Dendritic cell treated with granulocyte-macrophage colony-stimulating factor and Interleukin-4, amounts not matched to agents 40 ng/mL and 50 ng/mL, for 4 days (primary cell): ENCODE measurements around the gene FTO.
"Not testable (repeated sequence)": the region's sequence is repeated elsewhere in the genome, so short reads cannot be mapped to it uniquely, and the experiment has no call there.

ENCODE experiments used
- H3K27ac Mint-ChIP-seq: one replicate; pipeline ENCODE4 v1.8.0; 2022; ENCODE audit warnings: mild to moderate bottlenecking, mixed read lengths
- H3K27me3 Mint-ChIP-seq: one replicate; pipeline ENCODE4 v1.8.0; 2022; ENCODE audit warnings: mild to moderate bottlenecking, mixed read lengths
- H3K36me3 Mint-ChIP-seq: one replicate; pipeline ENCODE4 v1.8.0; 2022; ENCODE audit warnings: low read depth, mixed read lengths
- H3K4me1 Mint-ChIP-seq: one replicate; pipeline ENCODE4 v1.8.0; 2022; ENCODE audit warnings: low read depth, mixed read lengths
- H3K4me3 Mint-ChIP-seq: one replicate; pipeline ENCODE4 v1.8.0; 2022; ENCODE audit warnings: mild to moderate bottlenecking, moderate library complexity, mixed read lengths
- H3K9me3 Mint-ChIP-seq: one replicate; pipeline ENCODE4 v1.8.0; 2022; ENCODE audit warnings: mixed read lengths
- intact Hi-C: fragments of 100-400 bp; cut with micrococcal nuclease; formaldehyde crosslinking; loops from one replicate; pipeline ENCODE4 v1.15.0; 2022

FTO gene

DNA sequence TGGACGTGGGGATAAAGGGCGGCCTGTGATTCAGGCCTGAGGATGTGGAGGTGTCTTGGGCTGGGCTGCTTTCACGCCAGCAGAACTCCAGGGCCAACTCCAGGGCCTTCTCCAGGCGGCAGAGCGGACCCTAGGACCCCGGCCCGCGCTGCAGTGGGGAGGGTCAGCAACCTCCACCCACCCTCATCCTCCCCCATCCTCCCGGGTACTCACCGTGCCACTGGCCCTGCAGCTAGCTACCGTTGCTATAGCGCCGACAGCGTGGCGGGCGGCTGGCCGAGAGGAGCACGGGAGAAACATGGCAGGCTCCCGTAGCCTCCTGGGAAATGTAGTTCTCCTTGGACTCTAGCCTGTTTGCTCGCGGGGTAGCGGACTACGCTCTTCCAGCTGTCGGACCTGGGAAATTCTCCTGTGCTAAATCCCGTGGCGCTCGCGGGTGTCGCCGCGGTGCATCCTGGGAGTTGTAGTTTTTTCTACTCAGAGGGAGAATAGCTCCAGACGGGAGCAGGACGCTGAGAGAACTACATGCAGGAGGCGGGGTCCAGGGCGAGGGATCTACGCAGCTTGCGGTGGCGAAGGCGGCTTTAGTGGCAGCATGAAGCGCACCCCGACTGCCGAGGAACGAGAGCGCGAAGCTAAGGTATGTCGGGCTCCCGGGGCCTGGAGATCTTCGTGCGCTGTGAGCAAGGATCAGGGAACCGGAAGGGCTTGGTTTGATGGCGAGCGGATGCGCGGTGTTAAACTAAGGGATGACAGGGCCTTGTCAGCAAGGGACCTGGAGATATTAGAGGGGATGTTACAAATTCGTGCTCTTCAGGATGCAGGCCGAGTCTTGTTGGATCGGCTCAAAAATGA lies at the start of gene FTO, which contains the start of gene RPGRIP1L:
Gene FTO (plus strand): TSS at position 567 of the 855 bp plus-strand sequence.
Gene RPGRIP1L (minus strand): TSS at position 270 of the 855 bp plus-strand sequence. CDS start 3,136 bp downstream, outside the sequence.
- Mint-ChIP-seq H3K27me3 (no peaks in the 10 kb centered on the region), H3K36me3 (peaks cover 7% of the 10 kb centered on the region), H3K4me1 (peaks cover 31% of the 10 kb centered on the region), H3K9me3 (no peaks in the 10 kb centered on the region), H3K27ac (peak within 1 kb of the TSS; percentile 83), H3K4me3 (peak within 1 kb of the TSS; percentile 88)
- intact Hi-C loops: loop anchor here (2.0 to 10.0 kb wide), 2 partner anchors 269 to 1225 kb away; partner anchors contain the start of gene RBL2

DNA sequence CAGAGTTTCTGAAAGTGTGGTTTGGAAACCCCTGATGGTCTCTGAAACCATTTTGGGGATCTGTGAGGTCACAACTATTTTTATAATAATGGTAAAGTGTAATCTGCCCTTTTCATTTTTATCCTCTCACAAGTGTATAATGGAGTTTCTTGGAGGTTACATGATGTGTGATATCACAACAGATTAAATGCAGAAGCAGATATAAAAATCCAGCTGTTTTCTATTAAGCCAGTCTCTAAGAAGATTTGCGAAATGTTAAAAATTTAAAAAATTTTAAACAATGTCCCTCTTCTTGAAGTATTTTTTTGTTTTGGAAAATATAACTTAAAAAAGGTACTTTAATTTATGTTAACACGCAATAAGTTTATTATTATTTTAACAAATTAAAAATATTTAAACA lies 49.0 kb upstream of the FTO start:
- no peaks in the 10 kb centered on the region for H3K4me1 Mint-ChIP-seq
- intact Hi-C loops: no loop called here
- H3K4me3 Mint-ChIP-seq: no peak overlapping the region
- H3K36me3 Mint-ChIP-seq: no peaks in the 10 kb centered on the region
- no peaks in the 10 kb centered on the region for H3K9me3 Mint-ChIP-seq
- no peaks in the 10 kb centered on the region for H3K27me3 Mint-ChIP-seq
- H3K27ac Mint-ChIP-seq: no peak overlapping the region

DNA sequence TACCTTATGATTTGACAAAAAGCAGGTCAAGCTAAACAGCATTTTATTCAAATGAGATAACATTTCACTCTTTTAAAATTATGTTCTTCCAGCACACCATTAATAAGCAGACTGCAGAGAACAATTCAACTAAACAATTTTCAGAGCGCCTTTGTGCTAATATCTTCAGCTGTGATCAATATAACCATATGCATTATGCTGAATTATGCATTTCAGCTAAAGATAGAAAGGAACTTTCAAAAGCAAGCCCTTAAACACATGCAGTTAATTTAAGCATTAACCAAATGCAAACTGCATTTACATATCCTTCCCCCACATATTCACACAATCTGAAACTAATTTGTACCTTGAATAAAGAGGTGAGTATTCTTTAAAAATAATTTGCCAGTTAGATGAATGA lies 41.9 kb upstream of the FTO start:
- intact Hi-C loops: no loop called here
- H3K27me3 Mint-ChIP-seq: no peaks in the 10 kb centered on the region

GRCh38 chr16:53664724-53665345 lies 39.1 kb upstream of the FTO start:
- intact Hi-C loops: no loop called here
- H3K36me3 Mint-ChIP-seq: no peaks in the 10 kb centered on the region
- H3K9me3 Mint-ChIP-seq: no peaks in the 10 kb centered on the region
- no peak overlapping the region for H3K27ac Mint-ChIP-seq
- no peak overlapping the region for H3K4me3 Mint-ChIP-seq
- H3K4me1 Mint-ChIP-seq: no peaks in the 10 kb centered on the region
- no peaks in the 10 kb centered on the region for H3K27me3 Mint-ChIP-seq

More for the DNA sequence above, 41.9 kb upstream of the FTO start:
- Mint-ChIP-seq H3K9me3 (no peaks in the 10 kb centered on the region), H3K4me3 (no peak overlapping the region), H3K27ac (no peak overlapping the region), H3K36me3 (no peaks in the 10 kb centered on the region), H3K4me1 (no peaks in the 10 kb centered on the region)

DNA sequence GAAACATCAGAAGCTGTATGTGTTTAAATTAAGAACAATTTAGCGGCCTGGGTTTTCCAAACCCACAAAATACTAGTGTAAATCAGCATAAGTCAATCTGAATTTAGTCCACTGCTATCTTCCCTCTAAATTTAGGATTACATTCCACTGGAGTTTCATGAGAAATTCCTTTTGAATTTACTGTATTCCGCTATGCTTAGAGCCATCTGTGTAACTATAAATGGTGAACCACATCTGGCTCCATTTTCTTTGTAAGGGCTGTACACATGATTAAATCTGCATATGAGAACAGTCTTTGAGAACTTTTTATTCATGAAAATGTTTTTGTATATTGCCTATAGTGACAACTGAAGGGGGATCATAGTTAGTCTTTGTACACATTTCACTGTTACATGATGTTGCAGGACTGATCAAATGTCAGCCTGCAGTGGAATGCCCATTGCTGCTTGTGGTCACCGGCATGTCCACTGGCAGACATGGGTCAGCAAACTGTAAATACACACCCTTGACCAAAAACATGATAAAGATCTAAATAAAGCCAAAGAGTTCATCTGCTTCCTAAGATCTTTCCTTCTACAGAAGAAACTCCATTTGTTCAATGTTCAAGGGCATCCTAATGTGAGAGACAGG lies 37.1 kb upstream of the FTO start:
- H3K9me3 Mint-ChIP-seq: no peaks in the 10 kb centered on the region
- no peaks in the 10 kb centered on the region for H3K27me3 Mint-ChIP-seq
- intact Hi-C loops: no loop called here
- H3K36me3 Mint-ChIP-seq: no peaks in the 10 kb centered on the region
- H3K4me1 Mint-ChIP-seq: no peaks in the 10 kb centered on the region
- no peak overlapping the region for H3K4me3 Mint-ChIP-seq
- H3K27ac Mint-ChIP-seq: no peak overlapping the region

- no peak overlapping the region for H3K27ac Mint-ChIP-seq
- H3K27me3 Mint-ChIP-seq: no peaks in the 10 kb centered on the region
- H3K4me3 Mint-ChIP-seq: no peak overlapping the region
- intact Hi-C loops: no loop called here
- H3K4me1 Mint-ChIP-seq: no peaks in the 10 kb centered on the region
- no peaks in the 10 kb centered on the region for H3K9me3 Mint-ChIP-seq
- no peaks in the 10 kb centered on the region for H3K36me3 Mint-ChIP-seq
Observed at GRCh38 chr16:53668869-53669268, 35.1 kb upstream of the FTO start.

DNA sequence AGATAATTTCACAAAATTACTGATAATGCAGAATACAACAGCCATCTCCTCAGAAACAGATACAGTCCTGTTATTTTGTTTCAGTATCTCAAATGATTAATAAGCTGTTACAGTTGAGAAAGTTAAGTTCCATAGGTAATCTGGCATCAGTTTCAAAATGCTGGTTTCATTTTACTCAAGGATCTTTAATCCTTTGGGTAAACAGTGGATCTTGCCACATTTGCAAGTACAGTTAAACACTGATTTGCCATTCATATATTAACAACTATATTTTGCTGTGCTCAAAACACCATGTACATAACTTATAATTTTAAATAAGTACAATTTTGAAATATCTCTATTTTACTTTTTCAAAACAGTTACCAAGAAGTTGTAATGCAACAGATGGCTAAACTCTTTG lies 31.5 kb upstream of the FTO start:
- no peak overlapping the region for H3K27ac Mint-ChIP-seq
- intact Hi-C loops: no loop called here
- no peaks in the 10 kb centered on the region for H3K27me3 Mint-ChIP-seq
- no peaks in the 10 kb centered on the region for H3K9me3 Mint-ChIP-seq
- no peaks in the 10 kb centered on the region for H3K4me1 Mint-ChIP-seq
- H3K36me3 Mint-ChIP-seq: no peaks in the 10 kb centered on the region
- no peak overlapping the region for H3K4me3 Mint-ChIP-seq

DNA sequence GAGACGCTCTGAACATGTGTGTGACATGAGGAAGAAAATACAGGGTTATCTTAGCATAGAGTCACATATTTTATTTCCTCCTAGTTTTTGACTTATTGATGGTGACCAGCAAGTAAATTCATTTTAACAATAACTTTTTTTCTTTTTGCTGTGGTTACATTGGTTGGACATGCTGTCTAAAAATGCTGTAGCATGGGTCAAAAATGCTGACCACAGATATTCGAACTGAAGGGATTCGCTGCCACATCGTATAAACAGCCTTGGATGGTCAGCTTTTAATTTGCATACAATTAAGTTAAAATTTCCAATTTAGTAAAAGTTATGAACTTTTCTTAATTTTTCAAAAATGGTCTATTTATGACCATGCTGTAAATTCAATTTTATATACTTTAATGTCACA lies 30.8 kb upstream of the FTO start:
- intact Hi-C loops: no loop called here
- Mint-ChIP-seq H3K36me3 (no peaks in the 10 kb centered on the region), H3K27ac (no peak overlapping the region), H3K27me3 (no peaks in the 10 kb centered on the region), H3K4me3 (no peak overlapping the region), H3K4me1 (no peaks in the 10 kb centered on the region), H3K9me3 (no peaks in the 10 kb centered on the region)

DNA sequence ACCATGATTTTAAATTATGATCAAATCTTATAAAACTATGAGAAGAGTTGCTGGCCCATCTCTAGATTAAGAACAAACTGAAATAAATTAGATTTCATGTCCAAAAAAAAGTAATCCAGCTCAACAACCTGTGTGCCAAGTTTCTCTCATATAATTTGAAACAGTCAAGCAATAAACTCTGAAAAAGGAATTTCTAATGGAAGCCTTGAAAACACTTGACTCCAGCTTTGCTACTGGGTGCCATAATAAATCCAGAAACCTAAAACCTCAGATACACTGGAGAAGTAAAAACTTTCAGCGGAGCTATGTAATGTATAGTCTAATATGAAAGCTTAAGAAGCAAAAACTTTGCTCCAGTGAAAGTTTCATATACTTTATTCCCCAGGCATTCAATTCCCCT lies 25.8 kb upstream of the FTO start:
- no peaks in the 10 kb centered on the region for H3K4me1 Mint-ChIP-seq
- H3K36me3 Mint-ChIP-seq: no peaks in the 10 kb centered on the region
- no peak overlapping the region for H3K27ac Mint-ChIP-seq
- no peaks in the 10 kb centered on the region for H3K27me3 Mint-ChIP-seq
- intact Hi-C loops: no loop called here
- no peak overlapping the region for H3K4me3 Mint-ChIP-seq
- no peaks in the 10 kb centered on the region for H3K9me3 Mint-ChIP-seq

- intact Hi-C loops: no loop called here
- no peak overlapping the region for H3K27ac Mint-ChIP-seq
- H3K4me3 Mint-ChIP-seq: no peak overlapping the region
- no peaks in the 10 kb centered on the region for H3K27me3 Mint-ChIP-seq
- H3K9me3 Mint-ChIP-seq: no peaks in the 10 kb centered on the region
- no peaks in the 10 kb centered on the region for H3K4me1 Mint-ChIP-seq
- H3K36me3 Mint-ChIP-seq: no peaks in the 10 kb centered on the region
Observed at GRCh38 chr16:53678756-53679343, 25.1 kb upstream of the FTO start.

GRCh38 chr16:53680756-53681155 lies 23.2 kb upstream of the FTO start:
- H3K9me3 Mint-ChIP-seq: no peaks in the 10 kb centered on the region
- H3K4me1 Mint-ChIP-seq: no peaks in the 10 kb centered on the region
- intact Hi-C loops: no loop called here
- no peaks in the 10 kb centered on the region for H3K36me3 Mint-ChIP-seq
- no peak overlapping the region for H3K4me3 Mint-ChIP-seq
- no peak overlapping the region for H3K27ac Mint-ChIP-seq
- H3K27me3 Mint-ChIP-seq: no peaks in the 10 kb centered on the region

- H3K27me3 Mint-ChIP-seq: no peaks in the 10 kb centered on the region
- H3K4me1 Mint-ChIP-seq: no peaks in the 10 kb centered on the region
- intact Hi-C loops: no loop called here
- no peaks in the 10 kb centered on the region for H3K9me3 Mint-ChIP-seq
- no peak overlapping the region for H3K4me3 Mint-ChIP-seq
- no peaks in the 10 kb centered on the region for H3K36me3 Mint-ChIP-seq
- no peak overlapping the region for H3K27ac Mint-ChIP-seq
Observed at GRCh38 chr16:53681354-53681753, 22.6 kb upstream of the FTO start.

- H3K27ac Mint-ChIP-seq, H3K9me3 Mint-ChIP-seq, intact Hi-C loops, H3K27me3 Mint-ChIP-seq, H3K4me3 Mint-ChIP-seq, H3K36me3 Mint-ChIP-seq, H3K4me1 Mint-ChIP-seq: not testable (repeated sequence)
Observed at GRCh38 chr16:53685334-53685733, 18.6 kb upstream of the FTO start.

DNA sequence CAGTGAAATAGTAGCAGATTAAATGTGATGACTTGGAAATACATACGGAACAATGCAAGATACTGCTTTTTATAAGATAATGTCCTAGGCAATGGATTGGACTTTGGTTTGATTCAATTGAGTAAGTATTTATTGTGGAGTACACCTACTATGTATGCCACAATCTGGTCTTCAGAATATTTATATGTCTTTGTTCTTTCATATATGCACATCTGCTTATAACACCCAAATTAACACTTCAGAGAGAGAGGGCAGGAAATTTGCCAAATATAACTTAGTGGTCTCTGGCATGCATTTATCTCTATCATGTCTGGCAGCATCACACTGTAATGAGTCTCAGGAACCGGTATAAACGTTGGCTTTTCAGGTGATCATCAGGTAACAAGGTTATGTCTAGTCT lies 17.2 kb upstream of the FTO start:
- Mint-ChIP-seq H3K27me3 (no peaks in the 10 kb centered on the region), H3K4me1 (no peaks in the 10 kb centered on the region), H3K4me3 (no peak overlapping the region), H3K36me3 (no peaks in the 10 kb centered on the region), H3K27ac (no peak overlapping the region), H3K9me3 (no peaks in the 10 kb centered on the region)
- intact Hi-C loops: no loop called here
